Fibroblast of villous mesenchyme (primary cell): Measurements from ENCODE around the gene SERINC5. TPM values are rescaled to one million over a fixed set of nuclear protein-coding genes. Genes with fewer than 3 reads are reported as not detected.
"Not testable (repeated sequence)": the region's sequence is repeated elsewhere in the genome, so short reads cannot be mapped to it uniquely, and the experiment has no call there.

Source experiments
- DNase-seq: peaks from one replicate; pipeline ENCODE4 v3.0.0-alpha.2; 2010; ENCODE audit warnings: low read depth
- H3K4me3 ChIP-seq: 2 replicates; pipeline ENCODE4 v1.5.1; 2011; ENCODE audit warnings: low read depth, mild to moderate bottlenecking, low read length
- CTCF ChIP-seq: IDR thresholded peaks from 2 replicates; pipeline ENCODE4 v1.5.1; 2012; ENCODE audit warnings: low read depth, mild to moderate bottlenecking, low read length; ENCODE audit not compliant: insufficient read depth
- total RNA-seq: library from RNA; depleted of rRNA; stranded (reverse); fragments of >200 nt; gene quantifications from 2 replicates; pipeline ENCODE4 v1.2.3, GENCODE V29; 2012

SERINC5 gene
- total RNA-seq, 1 donor: 13.8 TPM

- TF ChIP-seq CTCF: no peak
- H3K4me3 ChIP-seq: no peak overlapping the region
- DNase-seq: peak; percentile 53
Measured at GRCh38 chr5:80094236-80094738, 161.6 kb downstream of the SERINC5 start.

GRCh38 chr5:80093796-80094195 is 162.1 kb downstream of the SERINC5 start:
- TF ChIP-seq CTCF: no peak
- DNase-seq: no peak
- no peak overlapping the region for H3K4me3 ChIP-seq

GRCh38 chr5:80092486-80093107 is 163.3 kb downstream of the SERINC5 start:
- DNase-seq: no peak
- no peak for TF ChIP-seq CTCF
- H3K4me3 ChIP-seq: no peak overlapping the region

GRCh38 chr5:80091792-80092192 is 164.1 kb downstream of the SERINC5 start:
- peak; percentile 65 for DNase-seq
- TF ChIP-seq CTCF: peak; percentile 60
- H3K4me3 ChIP-seq: not testable (repeated sequence)

- H3K4me3 ChIP-seq: no peak overlapping the region
- no peak for DNase-seq
- TF ChIP-seq CTCF: no peak
Measured at GRCh38 chr5:80090884-80091166, 165.0 kb downstream of the SERINC5 start.

- H3K4me3 ChIP-seq: peak overlapping the region; percentile 44
- peak; percentile 72 for DNase-seq
- TF ChIP-seq CTCF: peak; percentile 77
Measured at GRCh38 chr5:80083101-80083890, 172.6 kb downstream of the SERINC5 start.
